GM12875 (cell line): ENCODE measurements around the gene RASAL3.

Source experiments
- H3K4me3 ChIP-seq: one replicate; pipeline ENCODE4 v1.5.1; 2011; ENCODE audit warnings: low read depth, low read length, control low read depth
- TF ChIP-seq, protein P1 (sequence below): IDR thresholded peaks from 2 replicates; pipeline ENCODE4 v1.5.1; 2011; ENCODE audit warnings: low read depth, mild to moderate bottlenecking, control low read depth, inconsistent platforms, low read length, moderate library complexity, borderline replicate concordance; ENCODE audit not compliant: insufficient read depth

The RASAL3 gene

DNA sequence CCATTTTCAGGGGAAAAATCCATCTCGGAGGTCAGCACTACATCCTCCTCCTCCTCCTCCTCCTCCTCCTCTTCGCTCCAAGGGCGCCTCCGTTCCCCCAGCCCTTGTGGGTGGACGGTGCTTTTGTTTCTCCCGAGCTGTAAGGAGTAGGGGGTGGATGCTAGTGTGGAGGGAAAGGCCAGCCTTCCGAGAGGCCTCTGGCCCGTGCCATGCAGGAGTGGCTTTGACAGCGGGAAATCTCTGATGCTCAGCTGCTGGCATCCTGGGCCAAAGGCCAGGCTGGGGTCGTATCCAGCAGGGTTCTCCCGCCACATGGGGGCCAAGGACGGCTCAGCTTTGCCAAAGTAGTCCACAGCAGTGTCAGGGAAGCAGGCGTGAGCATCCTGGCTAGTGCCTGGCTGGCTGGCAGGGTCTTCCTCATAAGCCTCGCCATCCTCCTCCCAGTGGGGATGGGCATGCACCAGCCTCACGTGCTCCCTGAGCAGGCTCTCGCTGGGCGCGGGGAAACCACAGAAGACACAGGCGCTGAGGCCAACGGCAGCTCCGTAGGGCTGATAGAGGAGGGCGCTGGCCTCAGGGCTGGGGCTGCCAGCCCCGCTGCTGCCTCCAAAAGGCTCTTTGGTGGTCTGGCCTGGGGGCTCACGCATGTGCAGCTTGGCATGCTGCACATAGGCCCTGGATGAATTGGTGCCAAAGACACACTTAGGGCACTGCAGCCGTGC, 25.1 kb downstream of the RASAL3 start:
- no peak overlapping the region for H3K4me3 ChIP-seq

GRCh38 chr19:15438577-15438976, 25.8 kb downstream of the RASAL3 start:
- TF ChIP-seq, protein P1, sequence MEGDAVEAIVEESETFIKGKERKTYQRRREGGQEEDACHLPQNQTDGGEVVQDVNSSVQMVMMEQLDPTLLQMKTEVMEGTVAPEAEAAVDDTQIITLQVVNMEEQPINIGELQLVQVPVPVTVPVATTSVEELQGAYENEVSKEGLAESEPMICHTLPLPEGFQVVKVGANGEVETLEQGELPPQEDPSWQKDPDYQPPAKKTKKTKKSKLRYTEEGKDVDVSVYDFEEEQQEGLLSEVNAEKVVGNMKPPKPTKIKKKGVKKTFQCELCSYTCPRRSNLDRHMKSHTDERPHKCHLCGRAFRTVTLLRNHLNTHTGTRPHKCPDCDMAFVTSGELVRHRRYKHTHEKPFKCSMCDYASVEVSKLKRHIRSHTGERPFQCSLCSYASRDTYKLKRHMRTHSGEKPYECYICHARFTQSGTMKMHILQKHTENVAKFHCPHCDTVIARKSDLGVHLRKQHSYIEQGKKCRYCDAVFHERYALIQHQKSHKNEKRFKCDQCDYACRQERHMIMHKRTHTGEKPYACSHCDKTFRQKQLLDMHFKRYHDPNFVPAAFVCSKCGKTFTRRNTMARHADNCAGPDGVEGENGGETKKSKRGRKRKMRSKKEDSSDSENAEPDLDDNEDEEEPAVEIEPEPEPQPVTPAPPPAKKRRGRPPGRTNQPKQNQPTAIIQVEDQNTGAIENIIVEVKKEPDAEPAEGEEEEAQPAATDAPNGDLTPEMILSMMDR, result no peak
- no peak overlapping the region for H3K4me3 ChIP-seq

More for the DNA sequence above, 25.1 kb downstream of the RASAL3 start:
- TF ChIP-seq, protein P1, result no peak

GRCh38 chr19:15438124-15438496, 26.2 kb downstream of the RASAL3 start:
- TF ChIP-seq, protein P1, result no peak

DNA sequence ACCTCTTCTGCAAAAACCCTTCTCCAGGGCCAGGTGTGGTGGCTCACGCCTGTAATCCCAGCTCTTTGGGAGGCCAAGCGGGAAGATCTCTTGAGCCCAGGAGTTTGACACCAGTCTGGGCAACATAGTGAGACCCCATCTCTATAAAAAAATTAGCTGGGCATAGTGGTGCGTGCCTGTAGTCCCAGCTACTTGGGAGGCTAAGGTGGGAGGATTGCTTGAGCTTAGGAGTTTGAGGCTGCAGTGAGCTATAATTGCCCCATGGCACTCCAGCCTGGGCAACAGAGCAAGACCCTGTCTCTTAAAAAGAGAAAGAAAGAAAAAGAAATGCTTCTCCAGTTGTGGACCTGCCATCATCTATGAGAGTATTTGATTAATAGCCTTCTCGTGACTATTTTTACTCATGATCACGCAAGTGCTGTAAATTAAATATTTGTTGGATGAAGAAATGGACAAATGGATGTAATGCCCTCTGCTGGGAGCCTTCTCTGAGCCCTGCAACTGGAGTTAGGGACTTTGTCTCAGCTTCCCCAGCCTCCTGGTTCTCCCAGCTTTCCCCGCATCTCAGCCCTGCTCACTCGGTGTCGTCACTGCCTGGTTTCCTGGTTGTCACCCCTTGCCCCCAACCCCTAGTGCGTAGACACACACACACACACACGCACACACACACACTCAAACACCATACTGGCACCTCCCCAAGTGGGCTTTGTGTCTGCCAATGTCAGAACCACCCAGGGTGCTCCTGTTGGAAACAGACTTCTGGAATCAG, 26.8 kb downstream of the RASAL3 start:
- H3K4me3 ChIP-seq, result no peak overlapping the region
- TF ChIP-seq, protein P1, result no peak

More at GRCh38 chr19:15438124-15438496, 26.2 kb downstream of the RASAL3 start:
- no peak overlapping the region for H3K4me3 ChIP-seq

- TF ChIP-seq, protein P1, result no peak
These were observed 27.6 kb downstream of the RASAL3 start for GRCh38 chr19:15436826-15437110.

GRCh38 chr19:15436012-15436825, 28.1 kb downstream of the RASAL3 start:
- H3K4me3 ChIP-seq, result no peak overlapping the region
- TF ChIP-seq, protein P1, result no peak

More at GRCh38 chr19:15436826-15437110, 27.6 kb downstream of the RASAL3 start:
- no peak overlapping the region for H3K4me3 ChIP-seq
